GM12874 (cell line): ENCODE data around the gene SERTM1.

Source experiments
- TF ChIP-seq, protein P1 (sequence below): IDR thresholded peaks from 2 replicates; pipeline ENCODE4 v1.5.1; 2011; ENCODE audit warnings: low read depth, mild to moderate bottlenecking, control low read depth, low read length, moderate library complexity; ENCODE audit not compliant: insufficient read depth

SERTM1 gene

DNA sequence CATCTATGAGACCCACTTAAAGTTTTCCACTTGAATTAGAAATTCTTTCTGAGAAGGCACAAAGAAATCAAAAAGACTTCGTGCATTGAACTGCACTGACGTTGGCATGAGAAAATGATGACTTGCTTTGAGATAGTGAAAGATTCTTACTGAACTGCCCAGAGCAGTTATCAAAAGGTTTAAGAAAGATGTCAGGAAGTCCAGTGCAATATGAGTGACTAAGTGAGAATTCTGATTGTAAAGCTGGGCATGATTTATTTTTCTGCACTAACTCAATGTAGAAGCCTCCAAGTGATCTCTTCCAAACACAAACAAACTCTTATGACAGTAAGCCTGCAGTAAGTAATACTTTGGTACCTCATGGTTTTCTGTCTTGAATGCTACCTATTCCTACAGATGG lies 52.1 kb downstream of the SERTM1 start:
- TF ChIP-seq, protein P1, sequence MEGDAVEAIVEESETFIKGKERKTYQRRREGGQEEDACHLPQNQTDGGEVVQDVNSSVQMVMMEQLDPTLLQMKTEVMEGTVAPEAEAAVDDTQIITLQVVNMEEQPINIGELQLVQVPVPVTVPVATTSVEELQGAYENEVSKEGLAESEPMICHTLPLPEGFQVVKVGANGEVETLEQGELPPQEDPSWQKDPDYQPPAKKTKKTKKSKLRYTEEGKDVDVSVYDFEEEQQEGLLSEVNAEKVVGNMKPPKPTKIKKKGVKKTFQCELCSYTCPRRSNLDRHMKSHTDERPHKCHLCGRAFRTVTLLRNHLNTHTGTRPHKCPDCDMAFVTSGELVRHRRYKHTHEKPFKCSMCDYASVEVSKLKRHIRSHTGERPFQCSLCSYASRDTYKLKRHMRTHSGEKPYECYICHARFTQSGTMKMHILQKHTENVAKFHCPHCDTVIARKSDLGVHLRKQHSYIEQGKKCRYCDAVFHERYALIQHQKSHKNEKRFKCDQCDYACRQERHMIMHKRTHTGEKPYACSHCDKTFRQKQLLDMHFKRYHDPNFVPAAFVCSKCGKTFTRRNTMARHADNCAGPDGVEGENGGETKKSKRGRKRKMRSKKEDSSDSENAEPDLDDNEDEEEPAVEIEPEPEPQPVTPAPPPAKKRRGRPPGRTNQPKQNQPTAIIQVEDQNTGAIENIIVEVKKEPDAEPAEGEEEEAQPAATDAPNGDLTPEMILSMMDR = no peak

- TF ChIP-seq, protein P1 = no peak
Measured at GRCh38 chr13:36728006-36728405, 54.2 kb downstream of the SERTM1 start.

DNA sequence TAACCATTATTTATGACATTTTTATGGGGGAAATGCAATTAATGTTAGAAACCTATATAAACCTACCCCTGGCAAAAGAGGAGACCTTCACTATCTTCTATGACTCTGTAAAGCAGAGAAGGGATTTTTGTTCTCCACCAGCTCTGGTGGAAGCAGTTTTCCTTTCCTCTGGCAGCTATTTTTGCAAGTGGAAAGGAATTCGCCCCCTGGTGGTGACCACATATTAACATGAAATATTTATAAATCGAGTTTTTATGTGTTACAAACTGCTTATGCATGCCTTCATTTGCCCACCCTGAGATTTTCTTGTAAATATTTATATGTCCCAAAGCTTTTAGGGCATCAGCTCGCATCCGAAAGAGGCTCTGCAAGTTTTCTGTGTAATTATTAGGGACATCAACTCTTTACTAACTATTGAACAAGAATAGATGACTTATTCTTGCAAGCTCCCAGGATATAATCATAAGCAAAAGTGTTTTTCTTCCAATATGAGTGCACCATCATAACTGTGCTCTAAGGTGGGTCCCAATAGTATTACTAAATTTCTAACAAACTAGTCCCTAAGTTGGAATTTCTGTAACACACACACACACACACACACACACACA lies 62.4 kb downstream of the SERTM1 start:
- TF ChIP-seq, protein P1 = peak; percentile 53

DNA sequence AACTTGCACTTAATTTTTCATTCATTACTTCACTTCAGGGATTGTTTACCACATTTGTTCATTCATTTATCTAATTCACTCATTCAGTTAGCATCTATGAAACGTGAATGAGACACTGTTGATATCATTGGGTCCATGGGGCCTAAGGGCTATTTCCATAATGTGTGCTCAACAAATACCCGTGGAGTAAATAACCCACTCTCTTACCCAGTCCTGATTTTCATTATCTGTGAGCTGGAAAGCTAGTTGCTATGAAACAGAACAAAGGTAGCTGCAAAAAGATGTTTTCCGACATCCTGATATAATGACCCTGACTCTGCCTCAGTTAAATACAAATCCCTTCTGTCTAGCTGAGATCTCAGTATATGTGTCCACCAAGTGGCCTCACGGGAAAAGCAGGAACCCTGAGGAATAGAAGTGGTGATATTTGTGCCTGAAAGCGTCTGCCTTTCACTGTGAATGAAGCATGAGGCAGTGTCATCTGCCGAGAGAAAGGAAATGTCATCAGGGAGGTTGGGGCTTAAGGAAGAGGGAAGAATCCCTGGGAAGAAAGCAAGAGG lies 63.8 kb downstream of the SERTM1 start:
- TF ChIP-seq, protein P1 = no peak

GRCh38 chr13:36745436-36745835 lies 71.6 kb downstream of the SERTM1 start:
- TF ChIP-seq, protein P1 = no peak

DNA sequence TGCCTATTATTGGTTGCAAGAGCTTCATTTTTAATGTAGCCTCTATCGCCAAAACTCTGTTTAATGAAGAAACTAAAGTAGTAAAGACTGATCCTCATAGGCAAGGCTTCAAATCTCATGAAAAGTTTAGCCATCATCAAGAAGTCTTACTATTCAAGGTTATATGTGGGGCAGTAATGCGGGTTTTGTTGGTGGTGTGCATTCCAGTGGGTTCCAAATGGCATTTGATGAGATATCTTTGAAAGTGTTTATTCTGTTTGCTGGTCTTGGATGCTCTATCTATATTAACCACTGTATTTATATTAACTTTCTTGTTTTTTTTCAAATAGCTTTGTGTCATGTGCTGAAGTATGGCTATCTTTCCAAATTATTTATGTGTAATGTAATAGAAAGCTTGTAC lies 72.2 kb downstream of the SERTM1 start:
- TF ChIP-seq, protein P1 = no peak
